ENCODE results near the gene ATP11A.

ATP11A gene

GRCh38 chr13:112744168-112745021 lies 54.6 kb downstream of the ATP11A start:
- DNase-seq, result peak; percentile 11

- DNase-seq, result no peak
Observed at GRCh38 chr13:112746044-112746443, 56.2 kb downstream of the ATP11A start.

DNA sequence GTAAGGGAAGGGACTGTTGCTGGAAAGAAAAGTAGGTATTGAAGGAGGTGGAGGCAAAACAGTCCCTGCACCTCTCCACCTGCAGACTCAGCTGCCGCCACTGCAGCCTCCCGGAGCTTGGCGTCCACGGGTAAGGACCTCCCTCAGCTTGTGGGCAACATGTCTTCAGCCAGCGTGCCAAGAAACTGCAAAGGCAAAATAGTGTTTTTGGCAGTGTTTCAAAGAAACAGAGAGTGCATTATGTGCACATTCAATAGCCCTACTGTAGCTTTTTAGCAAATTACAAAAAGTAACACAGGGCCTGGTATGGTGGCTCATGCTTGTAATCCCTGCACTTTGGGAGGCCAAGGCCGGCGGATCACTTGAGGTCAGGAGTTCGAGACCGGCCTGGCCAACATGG lies 57.4 kb downstream of the ATP11A start:
- DNase-seq, result no peak

- no peak for DNase-seq
Observed at GRCh38 chr13:112748947-112749735, 59.3 kb downstream of the ATP11A start.

DNA sequence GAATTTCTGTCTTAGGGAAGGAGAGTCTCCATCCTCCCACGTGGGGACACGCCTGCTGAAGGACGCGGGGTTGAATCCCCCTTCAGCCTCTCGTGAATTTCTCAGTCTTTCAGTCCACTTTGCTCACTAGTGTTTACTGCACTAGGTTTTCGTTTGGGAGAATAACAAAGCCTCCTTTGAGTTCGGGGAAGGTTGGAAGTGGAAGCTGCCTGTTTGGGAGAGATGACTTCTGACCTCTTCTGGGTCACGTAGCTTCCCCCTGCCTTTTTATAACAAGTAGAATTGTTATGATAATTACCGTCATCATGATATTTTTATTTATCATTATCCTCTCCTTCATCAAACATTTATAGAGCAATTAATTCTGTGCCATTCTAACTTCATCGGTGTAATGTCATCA lies 60.7 kb downstream of the ATP11A start:
- DNase-seq, result no peak

DNA sequence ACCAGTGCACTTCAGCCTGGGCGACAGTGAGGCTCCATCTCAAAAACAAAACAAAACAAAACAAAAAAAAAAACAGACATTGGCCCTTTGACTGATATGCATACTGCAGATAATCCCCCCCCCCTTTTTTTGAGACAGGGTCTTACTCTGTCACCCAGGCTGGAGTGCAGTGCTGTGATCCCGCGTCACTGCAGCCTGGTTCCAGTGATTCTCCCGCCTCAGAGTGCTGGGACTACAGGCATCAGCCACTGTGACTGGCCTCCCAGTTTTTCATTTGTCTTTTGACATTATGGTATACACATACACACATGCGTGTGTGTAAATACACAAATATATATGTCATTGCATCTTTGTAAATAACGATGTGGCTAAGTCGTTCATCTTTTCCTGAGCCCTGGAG lies 61.8 kb downstream of the ATP11A start:
- no peak for DNase-seq

DNA sequence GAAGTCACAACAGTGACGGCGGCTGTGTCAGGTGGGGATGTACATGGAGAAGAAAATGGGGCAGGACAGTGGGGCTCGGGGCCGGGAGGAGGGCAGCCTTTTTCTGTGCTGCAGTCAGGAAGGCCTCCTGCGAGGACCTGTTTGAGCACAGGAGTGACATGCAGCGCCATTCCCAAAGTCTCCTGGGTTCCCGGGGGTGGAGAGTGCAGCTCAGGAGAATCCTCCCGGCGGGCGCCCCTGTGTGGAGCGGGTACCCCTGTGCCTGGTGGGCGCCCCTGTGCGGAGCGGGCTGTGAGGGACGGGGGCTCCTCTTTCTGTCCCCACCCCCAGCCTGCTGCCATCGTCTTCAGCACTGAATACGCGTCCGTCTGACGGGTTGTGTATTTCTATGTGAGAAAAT lies 62.4 kb downstream of the ATP11A start:
- no peak for DNase-seq

- no peak for DNase-seq
Observed at GRCh38 chr13:112752711-112753541, 63.1 kb downstream of the ATP11A start.

- DNase-seq, result no peak
Observed at GRCh38 chr13:112753833-112754232, 64.0 kb downstream of the ATP11A start.

DNA sequence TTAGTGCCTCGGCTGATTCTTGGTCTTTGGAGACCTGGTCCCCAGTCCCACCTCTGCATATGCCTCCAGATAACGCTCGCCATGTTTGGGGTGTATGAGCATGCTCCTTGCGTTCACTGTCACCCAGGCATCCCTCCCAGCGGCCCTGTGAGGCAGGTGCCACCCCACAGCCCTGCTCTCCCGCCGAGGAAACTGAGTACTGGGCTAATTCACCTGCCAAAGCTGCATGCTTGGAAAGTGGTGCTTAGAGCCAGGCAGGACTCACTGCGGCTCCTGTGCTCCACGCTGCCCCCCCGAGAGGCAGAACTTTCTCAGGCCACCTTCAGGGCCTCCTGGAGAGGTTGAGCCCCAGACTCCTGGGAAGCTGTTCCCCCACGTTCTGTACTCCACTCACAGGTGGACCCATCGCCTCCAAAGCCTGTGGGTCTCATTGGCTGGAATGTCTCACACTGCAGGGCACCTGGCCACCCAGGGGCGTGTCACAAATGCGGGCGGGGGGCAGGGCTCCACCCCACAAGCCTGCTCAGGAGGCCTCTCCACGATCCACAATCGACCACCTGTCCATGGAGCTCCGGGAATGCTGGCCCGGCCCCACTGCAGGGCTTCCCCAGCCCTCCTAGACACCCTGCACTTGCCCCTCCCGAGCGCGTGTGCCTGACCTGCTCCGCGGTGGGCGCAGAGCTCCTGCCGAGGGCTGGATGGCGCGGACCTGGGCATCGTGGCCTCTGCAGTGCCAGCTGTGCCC lies 64.6 kb downstream of the ATP11A start:
- DNase-seq, result no peak

- no peak for DNase-seq
Observed at GRCh38 chr13:112755331-112755730, 65.5 kb downstream of the ATP11A start.

DNA sequence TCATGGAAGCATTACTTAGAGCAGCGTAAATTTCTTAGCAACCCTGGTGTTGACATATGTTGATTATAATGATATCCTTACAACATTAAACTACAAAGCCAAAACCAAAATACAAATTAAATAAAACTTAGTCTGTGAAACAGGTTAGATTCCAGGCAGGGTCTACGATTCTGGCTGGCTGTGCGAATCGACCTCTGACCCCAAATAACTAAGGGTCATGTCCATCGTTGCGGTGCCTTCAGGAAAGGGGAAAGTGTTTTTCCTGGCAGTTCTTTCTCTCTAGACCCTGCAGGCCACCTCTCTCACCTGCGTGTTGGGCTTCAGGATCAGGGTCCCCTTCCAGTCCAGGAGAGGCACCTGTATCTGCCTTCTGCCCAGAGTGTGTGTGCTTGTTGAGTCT lies 66.2 kb downstream of the ATP11A start:
- DNase-seq, result no peak

DNA sequence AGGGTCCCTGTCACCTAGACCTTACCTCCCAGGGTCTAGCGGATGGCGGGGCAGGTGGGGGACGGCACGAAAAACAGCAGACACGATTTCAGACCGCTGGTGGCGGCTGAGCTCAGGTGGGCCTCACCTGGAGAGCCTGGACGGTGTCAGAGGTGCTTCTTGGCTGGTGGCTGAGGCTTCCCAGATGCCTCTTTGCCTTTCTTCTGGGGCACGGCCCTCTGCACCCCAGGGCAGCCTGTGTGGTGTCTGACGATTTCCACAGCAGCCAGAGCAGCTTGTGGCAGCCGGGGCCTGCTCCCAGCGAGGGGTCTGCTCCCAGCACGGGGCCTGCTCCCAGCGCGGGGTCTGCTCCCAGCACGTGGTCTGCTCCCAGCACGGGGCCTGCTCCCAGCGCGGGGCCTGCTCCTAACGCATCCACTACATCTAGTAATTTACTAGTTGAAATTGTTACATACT lies 66.7 kb downstream of the ATP11A start:
- no peak for DNase-seq

DNA sequence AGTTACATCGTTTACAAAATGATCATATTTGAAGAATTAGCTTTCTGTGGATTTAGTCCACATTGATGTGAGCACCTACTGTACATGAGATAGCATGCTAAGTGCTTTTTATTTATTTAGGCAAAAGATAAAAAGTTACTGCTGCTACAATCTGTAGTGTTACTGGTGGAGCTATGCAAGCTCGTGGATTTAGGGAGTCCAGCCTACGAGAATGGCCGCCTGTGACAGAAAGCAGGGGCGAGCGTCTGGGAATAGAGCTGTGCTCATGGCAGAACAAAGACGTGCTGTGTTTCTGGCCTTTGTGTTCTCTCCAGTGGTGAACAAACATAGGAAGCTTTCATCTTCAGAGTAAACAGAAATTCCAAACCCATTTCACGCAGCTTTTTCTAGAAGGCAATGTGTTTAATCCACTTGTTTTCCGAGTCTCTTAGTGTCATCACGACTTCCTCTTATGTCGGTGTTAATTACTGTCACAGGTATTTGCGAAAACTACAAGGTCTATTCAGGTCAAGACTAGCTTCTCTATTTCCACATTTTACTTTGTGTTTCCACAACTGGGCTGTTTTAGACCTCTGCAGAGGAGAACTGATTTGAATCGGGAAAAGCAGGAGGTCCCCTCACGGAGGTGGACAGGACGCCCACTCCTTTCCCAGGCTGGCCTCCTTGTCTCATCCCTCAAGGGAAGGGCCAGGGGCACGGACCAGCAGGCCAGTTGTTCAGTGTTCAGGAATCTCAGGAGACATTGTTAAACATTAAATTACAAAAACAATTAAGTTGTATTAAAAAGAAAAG lies 67.3 kb downstream of the ATP11A start:
- no peak for DNase-seq

DNA sequence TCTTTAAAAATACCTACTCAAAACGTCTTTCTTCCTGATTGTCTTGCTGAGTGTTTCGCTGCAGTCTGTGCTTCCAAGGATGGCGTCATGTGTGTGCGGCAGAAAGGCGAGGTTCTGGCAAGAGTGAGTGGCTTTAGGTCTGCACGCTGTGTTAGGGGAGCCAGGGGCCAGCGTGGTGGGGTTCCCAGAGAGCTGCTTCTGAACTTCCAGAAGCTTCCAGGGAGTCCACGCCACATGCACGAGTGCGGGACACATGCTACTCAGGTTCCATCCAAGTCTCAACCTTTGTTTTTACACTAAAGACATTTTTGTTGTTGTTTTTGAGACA lies 67.9 kb downstream of the ATP11A start:
- no peak for DNase-seq

- DNase-seq, result no peak
Observed at GRCh38 chr13:112759053-112759452, 69.2 kb downstream of the ATP11A start.

DNA sequence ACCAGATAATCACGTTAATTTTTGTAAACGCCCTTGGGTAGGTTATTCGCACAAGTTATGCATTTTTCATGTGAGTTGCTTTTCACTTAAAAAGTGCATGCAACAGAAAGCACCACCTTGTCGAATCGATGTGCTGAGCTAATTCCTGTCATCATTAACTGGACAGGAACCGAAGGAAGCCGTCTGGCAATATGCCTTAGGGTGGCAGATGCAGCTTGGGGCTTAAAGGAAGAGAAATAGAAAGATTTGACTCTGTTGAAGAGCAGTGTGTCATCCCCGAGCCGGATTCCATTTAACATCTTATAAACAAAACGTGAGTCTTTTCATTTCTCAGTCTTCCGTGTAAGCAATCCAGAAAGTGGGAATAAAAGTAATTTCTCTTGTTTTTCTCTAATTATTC lies 70.0 kb downstream of the ATP11A start:
- no peak for DNase-seq

DNA sequence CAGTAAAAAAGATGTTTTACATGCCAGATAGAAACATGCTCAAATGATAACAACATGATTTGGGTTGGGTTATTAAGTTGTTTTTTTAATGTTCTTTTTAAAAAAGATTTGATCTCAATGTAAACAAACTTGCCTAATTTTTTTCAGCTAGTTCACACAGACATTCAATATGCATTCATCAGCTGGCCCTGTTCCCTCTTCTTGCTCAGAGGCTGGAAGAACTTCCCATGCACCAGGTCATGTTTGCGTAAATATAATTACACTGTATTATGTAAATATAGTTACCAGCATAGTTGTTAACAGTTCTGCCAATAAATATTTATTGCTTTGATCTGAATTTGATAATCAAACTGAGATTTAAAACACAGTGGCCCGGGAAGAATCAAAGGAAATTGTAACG lies 70.6 kb downstream of the ATP11A start:
- no peak for DNase-seq

DNA sequence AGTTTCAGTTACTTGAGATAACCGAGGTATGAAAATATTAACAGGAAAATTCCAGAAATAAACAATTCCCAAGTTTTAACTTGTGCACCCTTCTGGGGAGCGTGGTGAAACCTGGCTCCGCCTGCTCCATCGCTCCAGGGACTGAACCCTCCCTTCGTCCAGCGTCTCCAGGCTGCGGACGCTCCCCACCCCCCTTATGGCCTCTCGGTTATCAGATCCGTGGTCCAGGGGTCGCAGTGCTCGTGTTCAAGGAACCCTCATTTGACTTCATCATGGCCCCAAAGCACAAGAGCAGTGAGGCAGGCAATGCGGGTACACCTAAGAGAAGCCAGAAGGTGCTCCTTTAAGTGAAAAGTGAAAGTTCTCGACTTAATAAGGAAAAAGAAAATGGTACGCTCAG lies 71.1 kb downstream of the ATP11A start:
- no peak for DNase-seq

DNA sequence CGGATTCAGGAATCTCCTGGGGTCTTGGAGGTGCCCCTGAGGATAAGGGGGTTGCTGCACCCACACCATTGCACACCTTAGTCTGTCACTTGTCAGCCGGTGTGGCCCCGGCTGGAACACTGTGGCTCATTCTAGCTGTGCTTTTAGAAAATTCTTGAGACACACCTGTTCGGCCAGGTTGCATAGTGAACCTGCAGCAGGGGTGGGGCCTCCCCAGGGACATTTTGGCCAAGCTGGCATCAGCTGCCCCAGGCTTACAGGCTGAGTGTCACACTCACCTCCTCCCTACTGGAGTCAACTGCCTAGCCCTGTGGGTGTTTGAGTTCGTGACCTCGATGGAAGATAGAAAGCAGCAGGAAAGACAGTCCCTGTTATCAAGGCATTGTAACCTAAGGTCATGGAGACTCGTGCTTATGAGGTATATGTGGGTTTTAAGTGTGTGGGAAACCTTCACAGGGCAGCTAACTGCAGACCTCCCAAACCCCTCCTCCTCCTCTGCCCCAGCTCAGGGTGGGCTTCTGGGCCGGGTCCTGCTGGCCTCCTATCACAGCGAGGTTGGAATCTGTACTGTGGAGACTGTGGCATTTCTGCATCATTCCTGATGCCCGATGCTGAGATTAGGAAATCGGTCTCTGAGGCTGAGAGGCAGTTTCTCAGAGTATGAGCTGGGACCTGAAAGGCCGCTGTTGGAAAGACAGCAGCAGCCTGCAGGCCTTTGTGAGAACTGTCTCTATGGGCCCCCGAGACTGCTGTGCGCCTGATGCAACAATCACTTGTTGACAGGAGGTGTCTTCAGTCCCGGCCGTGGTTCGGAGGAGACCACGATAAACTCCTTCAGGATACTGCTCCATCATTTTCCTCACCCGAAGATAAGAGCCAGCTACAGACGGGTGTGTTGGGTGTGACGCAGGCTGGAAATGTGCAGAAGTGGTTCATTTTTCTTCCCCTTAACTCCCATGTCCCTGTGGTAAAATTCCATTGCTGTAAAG lies 72.2 kb downstream of the ATP11A start:
- no peak for DNase-seq

- DNase-seq, result no peak
Observed at GRCh38 chr13:112762690-112763080, 72.8 kb downstream of the ATP11A start.

Data from NCI-H1105 (cell line).